OCI-LY7 (cell line): ENCODE results near the gene TTC8. TPM values are rescaled to one million over a fixed set of nuclear protein-coding genes. Genes with fewer than 3 reads are reported as not detected.

Experiments used
- BruUV-seq: library from RNA; stranded (reverse); fragments of 400-500 nt; replicated peaks from 2 replicates; lab custom pipeline; 2021; lab: Mats Ljungman, UMichigan
- CTCF ChIA-PET: fragments of 300-600 bp; sonication (Branson Sonifier 250); formaldehyde crosslinking; loops from one replicate; lab custom pipeline; 2022; ENCODE audit warnings: antibody characterized with exemption; ENCODE audit not compliant: unreplicated experiment; lab: Charles Lee
- POLR2A ChIA-PET: fragments of 300-600 bp; sonication (Branson Sonifier 250); formaldehyde crosslinking; loops from one replicate; lab custom pipeline; 2022; ENCODE audit warnings: antibody characterized with exemption; lab: Charles Lee
- DNase-seq: peaks from one replicate; pipeline ENCODE4 v3.0.0-alpha.2; 2015; ENCODE audit warnings: low spot score
- H2AFZ ChIP-seq: fragments of 200-600 bp; sonication (generic), shearing (Covaris generic); 2 replicates; pipeline ENCODE4 v1.6.1; 2014; ENCODE audit warnings: mild to moderate bottlenecking, antibody characterized with exemption, low read length, moderate library complexity
- H3K27ac ChIP-seq: fragments of 200-600 bp; sonication (generic); 2 replicates; pipeline ENCODE4 v1.5.1; 2014; ENCODE audit warnings: mixed run types, low read depth, mild to moderate bottlenecking, moderate library complexity, low read length, inconsistent platforms; ENCODE audit not compliant: poor library complexity, severe bottlenecking
- H3K36me3 ChIP-seq: fragments of 200-600 bp; sonication (generic); 2 replicates; pipeline ENCODE4 v1.6.1; 2014; ENCODE audit warnings: mild to moderate bottlenecking, antibody characterized with exemption, low read length, moderate library complexity, mixed read lengths; ENCODE audit not compliant: insufficient read depth
- H3K4me1 ChIP-seq: fragments of 200-600 bp; sonication (generic); 2 replicates; pipeline ENCODE4 v1.5.1; 2014; ENCODE audit warnings: mild to moderate bottlenecking, low read length; ENCODE audit not compliant: insufficient read depth, poor library complexity, severe bottlenecking
- H3K4me2 ChIP-seq: fragments of 200-600 bp; sonication (generic); 2 replicates; pipeline ENCODE4 v1.6.1; 2014; ENCODE audit warnings: mild to moderate bottlenecking, low read length
- H3K4me3 ChIP-seq: fragments of 200-600 bp; sonication (generic); 2 replicates; pipeline ENCODE4 v1.5.1; 2014; ENCODE audit warnings: mild to moderate bottlenecking, low read depth, low read length; ENCODE audit not compliant: poor library complexity, severe bottlenecking
- H3K79me2 ChIP-seq: fragments of 200-600 bp; sonication (generic); 2 replicates; pipeline ENCODE4 v1.6.1; 2016; ENCODE audit warnings: low read depth, mild to moderate bottlenecking, low read length, moderate library complexity, mixed read lengths; ENCODE audit not compliant: insufficient read depth
- H3K9me2 ChIP-seq: fragments of 200-600 bp; sonication (generic); 2 replicates; pipeline ENCODE4 v1.6.1; 2016; ENCODE audit warnings: mild to moderate bottlenecking, low read length, mixed read lengths; ENCODE audit not compliant: insufficient read depth
- H3K9me3 ChIP-seq: fragments of 200-600 bp; sonication (generic); 2 replicates; pipeline ENCODE4 v1.6.1; 2014; ENCODE audit warnings: mild to moderate bottlenecking, mixed run types, low read length, mixed read lengths
- H4K20me1 ChIP-seq: fragments of 200-600 bp; sonication (generic); 2 replicates; pipeline ENCODE4 v1.6.1; 2014; ENCODE audit warnings: mild to moderate bottlenecking, antibody characterized with exemption, low read length, moderate library complexity, mixed read lengths; ENCODE audit not compliant: insufficient read depth
- EZH2phosphoT487 ChIP-seq: fragments of 200-600 bp; sonication (generic); IDR thresholded peaks from 2 replicates; pipeline ENCODE4 v1.6.1; 2018; ENCODE audit warnings: low read depth, borderline replicate concordance, mild to moderate bottlenecking, mixed run types, antibody characterized with exemption, low read length, moderate library complexity, mixed read lengths
- intact Hi-C: fragments of 100-400 bp; cut with micrococcal nuclease; formaldehyde crosslinking; loops from one replicate; pipeline ENCODE4 v1.10.0; 2022; ENCODE audit not compliant: unreplicated experiment
- total RNA-seq, 2 experiments: library from RNA; depleted of rRNA in 1 of 2; stranded (reverse); fragments of >200 nt in 1 of 2; shearing (Covaris generic) in 1 of 2; gene quantifications; 2 replicates each; pipeline ENCODE4 v1.2.3, GENCODE V29; 2014 to 2022
- TF ChIP-seq, protein P1 (sequence below): fragments of 200-600 bp; sonication (generic); conservative IDR thresholded peaks from 2 replicates; pipeline ENCODE4 v1.5.1; 2014; ENCODE audit warnings: mild to moderate bottlenecking, antibody characterized with exemption, low read length, moderate library complexity, mixed read lengths

Gene TTC8
- total RNA-seq, 2 experiments from 2014 or later = 3.0 to 8.2 TPM

DNA sequence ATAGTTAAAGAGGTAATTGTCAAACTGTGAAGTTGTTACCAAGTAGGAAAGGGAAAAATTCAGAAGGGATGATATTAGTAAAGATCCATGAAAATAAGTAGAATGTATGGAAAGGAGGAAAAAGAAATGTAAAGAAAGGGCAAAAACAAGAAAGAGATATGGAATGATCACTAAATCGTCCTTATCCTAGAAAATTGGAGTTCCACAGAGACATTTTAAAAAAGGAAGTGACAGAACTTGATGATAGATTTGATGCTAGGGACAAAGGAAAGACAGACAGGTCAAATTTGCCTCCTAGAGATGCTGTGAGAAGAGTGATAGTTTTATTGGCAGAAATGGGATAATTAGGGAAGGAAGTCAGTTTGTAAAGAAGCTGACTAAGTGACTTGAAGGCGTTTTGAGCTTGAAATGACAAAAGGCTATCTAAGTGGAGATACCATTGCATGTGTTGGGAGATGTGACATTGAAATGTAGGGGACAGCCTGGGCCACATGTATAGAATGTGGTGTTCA lies 20.6 kb downstream of the TTC8 start:
- H3K27ac ChIP-seq = no peak overlapping the region
- intact Hi-C loops = no loop called here
- H4K20me1 ChIP-seq = no peaks in the 10 kb centered on the region
- no peaks in the 10 kb centered on the region for H3K36me3 ChIP-seq
- no peak for DNase-seq
- ChIA-PET POLR2A (interaction anchor here (0.9 to 1.2 kb wide), 2 partner anchors 9 to 51 kb away, joined by 3 read pairs; no protein-coding TSS in a partner anchor), CTCF (no interaction called here)
- no peak overlapping the region for H3K4me3 ChIP-seq
- H3K9me3 ChIP-seq = no peaks in the 10 kb centered on the region
- no peaks in the 10 kb centered on the region for H3K79me2 ChIP-seq
- no peak overlapping the region for H2AFZ ChIP-seq
- no peaks in the 10 kb centered on the region for H3K4me1 ChIP-seq
- H3K4me2 ChIP-seq = no peak overlapping the region
- BruUV-seq = no TSS peak
- no peak for TF ChIP-seq EZH2phosphoT487
- TF ChIP-seq, protein P1, sequence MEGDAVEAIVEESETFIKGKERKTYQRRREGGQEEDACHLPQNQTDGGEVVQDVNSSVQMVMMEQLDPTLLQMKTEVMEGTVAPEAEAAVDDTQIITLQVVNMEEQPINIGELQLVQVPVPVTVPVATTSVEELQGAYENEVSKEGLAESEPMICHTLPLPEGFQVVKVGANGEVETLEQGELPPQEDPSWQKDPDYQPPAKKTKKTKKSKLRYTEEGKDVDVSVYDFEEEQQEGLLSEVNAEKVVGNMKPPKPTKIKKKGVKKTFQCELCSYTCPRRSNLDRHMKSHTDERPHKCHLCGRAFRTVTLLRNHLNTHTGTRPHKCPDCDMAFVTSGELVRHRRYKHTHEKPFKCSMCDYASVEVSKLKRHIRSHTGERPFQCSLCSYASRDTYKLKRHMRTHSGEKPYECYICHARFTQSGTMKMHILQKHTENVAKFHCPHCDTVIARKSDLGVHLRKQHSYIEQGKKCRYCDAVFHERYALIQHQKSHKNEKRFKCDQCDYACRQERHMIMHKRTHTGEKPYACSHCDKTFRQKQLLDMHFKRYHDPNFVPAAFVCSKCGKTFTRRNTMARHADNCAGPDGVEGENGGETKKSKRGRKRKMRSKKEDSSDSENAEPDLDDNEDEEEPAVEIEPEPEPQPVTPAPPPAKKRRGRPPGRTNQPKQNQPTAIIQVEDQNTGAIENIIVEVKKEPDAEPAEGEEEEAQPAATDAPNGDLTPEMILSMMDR = no peak
- H3K9me2 ChIP-seq = no peaks in the 10 kb centered on the region

DNA sequence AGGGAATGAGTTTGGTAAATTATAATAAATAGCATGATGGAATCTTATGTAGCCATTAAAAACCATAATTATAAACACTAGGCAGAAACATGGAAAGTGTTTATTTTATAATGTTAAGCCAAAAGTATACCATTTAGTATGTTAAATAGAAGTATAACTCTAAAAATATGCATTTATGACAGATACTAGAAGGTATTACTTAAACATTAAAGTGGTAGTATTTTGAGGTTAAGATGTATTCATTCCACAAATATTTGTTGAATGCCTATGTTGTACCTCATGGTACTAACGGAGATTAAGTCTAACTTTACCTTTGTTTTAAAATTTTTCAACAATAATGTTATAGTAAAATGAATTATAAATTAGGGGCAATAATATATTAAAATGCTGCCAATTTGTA lies 24.1 kb downstream of the TTC8 start:
- ChIA-PET POLR2A (no interaction called here), CTCF (no interaction called here)
- DNase-seq = no peak
- Histone ChIP-seq H3K4me3 (no peak overlapping the region), H4K20me1 (no peaks in the 10 kb centered on the region), H3K4me1 (no peaks in the 10 kb centered on the region), H3K79me2 (no peaks in the 10 kb centered on the region), H3K27ac (no peak overlapping the region), H3K9me3 (no peaks in the 10 kb centered on the region), H3K9me2 (no peaks in the 10 kb centered on the region), H3K4me2 (no peak overlapping the region), H2AFZ (no peak overlapping the region), H3K36me3 (no peaks in the 10 kb centered on the region)
- TF ChIP-seq EZH2phosphoT487 = no peak
- TF ChIP-seq, protein P1 = no peak
- intact Hi-C loops = no loop called here
- no TSS peak for BruUV-seq

DNA sequence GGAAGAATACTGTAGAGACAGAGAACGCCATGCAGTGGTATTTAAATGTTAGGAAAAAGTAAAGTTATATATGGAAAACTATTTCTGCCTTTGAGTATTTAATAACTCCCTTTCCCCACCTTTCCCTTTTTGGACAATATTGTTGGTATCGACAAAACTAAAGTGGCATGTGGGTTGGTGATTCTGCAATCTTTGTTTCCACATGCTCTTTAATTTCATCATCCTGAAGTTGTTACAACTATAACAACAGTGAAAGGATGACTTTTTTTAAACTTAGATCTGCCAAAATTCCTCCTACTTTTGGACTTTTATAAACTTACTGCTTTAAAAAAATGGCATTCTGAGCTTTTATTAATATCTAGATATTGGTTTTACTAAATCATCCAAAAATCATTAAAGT lies 25.3 kb downstream of the TTC8 start:
- TF ChIP-seq, protein P1 = no peak
- no peak for TF ChIP-seq EZH2phosphoT487
- intact Hi-C loops = no loop called here
- no peak overlapping the region for H2AFZ ChIP-seq
- H3K4me2 ChIP-seq = no peak overlapping the region
- H3K36me3 ChIP-seq = no peaks in the 10 kb centered on the region
- H3K9me2 ChIP-seq = no peaks in the 10 kb centered on the region
- H4K20me1 ChIP-seq = no peaks in the 10 kb centered on the region
- no TSS peak for BruUV-seq
- H3K9me3 ChIP-seq = no peaks in the 10 kb centered on the region
- H3K27ac ChIP-seq = no peak overlapping the region
- DNase-seq = no peak
- H3K79me2 ChIP-seq = no peaks in the 10 kb centered on the region
- no peaks in the 10 kb centered on the region for H3K4me1 ChIP-seq
- POLR2A ChIA-PET = no interaction called here
- CTCF ChIA-PET = no interaction called here
- H3K4me3 ChIP-seq = no peak overlapping the region
